Measurements from ENCODE around the gene PRKG2. TPM values are rescaled to one million over a fixed set of nuclear protein-coding genes. Genes with fewer than 3 reads are reported as not detected.
A peak's percentile ranks its signal among the peaks of the same experiment; 100 is the strongest.
"Not testable (repeated sequence)": the region's sequence is repeated elsewhere in the genome, so short reads cannot be mapped to it uniquely, and the experiment has no call there.

Gene PRKG2
- total RNA-seq, 1 donor: 0.72 TPM

GRCh38 chr4:81162752-81163458, 52.1 kb downstream of the PRKG2 start:
- Histone ChIP-seq H4K20me1 (ENCODE audit: insufficient read depth, low read length) (no peaks in the 10 kb centered on the region), H3K27me3 (ENCODE audit: insufficient read depth, low read length) (no peaks in the 10 kb centered on the region), H3K36me3 (ENCODE audit: insufficient read depth, low read length) (no peaks in the 10 kb centered on the region), H3K79me2 (ENCODE audit: insufficient read depth, low read length) (no peaks in the 10 kb centered on the region), H3K27ac (ENCODE audit: low read depth, low read length) (no peak overlapping the region), H3K4me2 (ENCODE audit: insufficient read depth, low read length) (no peak overlapping the region), H3K4me3 (ENCODE audit: insufficient read depth, low read length) (no peak overlapping the region), H3K9me3 (ENCODE audit: low read depth, low read length) (no peaks in the 10 kb centered on the region), H2AFZ (ENCODE audit: low read length) (no peak overlapping the region), H3K4me1 (ENCODE audit: insufficient read depth, low read length) (peaks cover 2% of the 10 kb centered on the region)
- TF ChIP-seq, protein P1, sequence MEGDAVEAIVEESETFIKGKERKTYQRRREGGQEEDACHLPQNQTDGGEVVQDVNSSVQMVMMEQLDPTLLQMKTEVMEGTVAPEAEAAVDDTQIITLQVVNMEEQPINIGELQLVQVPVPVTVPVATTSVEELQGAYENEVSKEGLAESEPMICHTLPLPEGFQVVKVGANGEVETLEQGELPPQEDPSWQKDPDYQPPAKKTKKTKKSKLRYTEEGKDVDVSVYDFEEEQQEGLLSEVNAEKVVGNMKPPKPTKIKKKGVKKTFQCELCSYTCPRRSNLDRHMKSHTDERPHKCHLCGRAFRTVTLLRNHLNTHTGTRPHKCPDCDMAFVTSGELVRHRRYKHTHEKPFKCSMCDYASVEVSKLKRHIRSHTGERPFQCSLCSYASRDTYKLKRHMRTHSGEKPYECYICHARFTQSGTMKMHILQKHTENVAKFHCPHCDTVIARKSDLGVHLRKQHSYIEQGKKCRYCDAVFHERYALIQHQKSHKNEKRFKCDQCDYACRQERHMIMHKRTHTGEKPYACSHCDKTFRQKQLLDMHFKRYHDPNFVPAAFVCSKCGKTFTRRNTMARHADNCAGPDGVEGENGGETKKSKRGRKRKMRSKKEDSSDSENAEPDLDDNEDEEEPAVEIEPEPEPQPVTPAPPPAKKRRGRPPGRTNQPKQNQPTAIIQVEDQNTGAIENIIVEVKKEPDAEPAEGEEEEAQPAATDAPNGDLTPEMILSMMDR (IDR thresholded peaks at IDR 0.05; ENCODE audit: extremely low read depth, low read depth, low read length): no peak
- DNase-seq (ENCODE audit: insufficient read length, low spot score, missing footprints): peak; percentile 42

- not testable (repeated sequence) for H3K27me3 ChIP-seq (ENCODE audit: insufficient read depth, low read length); H3K9me3 ChIP-seq (ENCODE audit: low read depth, low read length); H3K27ac ChIP-seq (ENCODE audit: low read depth, low read length); H3K79me2 ChIP-seq (ENCODE audit: insufficient read depth, low read length); H3K4me3 ChIP-seq (ENCODE audit: insufficient read depth, low read length); H4K20me1 ChIP-seq (ENCODE audit: insufficient read depth, low read length); H2AFZ ChIP-seq (ENCODE audit: low read length); H3K4me2 ChIP-seq (ENCODE audit: insufficient read depth, low read length); H3K36me3 ChIP-seq (ENCODE audit: insufficient read depth, low read length); DNase-seq (ENCODE audit: insufficient read length, low spot score, missing footprints); H3K4me1 ChIP-seq (ENCODE audit: insufficient read depth, low read length)
Observed at GRCh38 chr4:81153714-81154323, 61.2 kb downstream of the PRKG2 start.

- no peaks in the 10 kb centered on the region for H3K36me3 ChIP-seq (ENCODE audit: insufficient read depth, low read length)
- no peak overlapping the region for H2AFZ ChIP-seq (ENCODE audit: low read length)
- H3K9me3 ChIP-seq (ENCODE audit: low read depth, low read length): no peaks in the 10 kb centered on the region
- H3K27ac ChIP-seq (ENCODE audit: low read depth, low read length): no peak overlapping the region
- TF ChIP-seq, protein P1 (IDR thresholded peaks at IDR 0.05; ENCODE audit: extremely low read depth, low read depth, low read length): no peak
- H3K4me1 ChIP-seq (ENCODE audit: insufficient read depth, low read length): no peaks in the 10 kb centered on the region
- no peaks in the 10 kb centered on the region for H3K27me3 ChIP-seq (ENCODE audit: insufficient read depth, low read length)
- no peak overlapping the region for H3K4me2 ChIP-seq (ENCODE audit: insufficient read depth, low read length)
- peak; percentile 44 for DNase-seq (ENCODE audit: insufficient read length, low spot score, missing footprints)
- H3K4me3 ChIP-seq (ENCODE audit: insufficient read depth, low read length): no peak overlapping the region
- H4K20me1 ChIP-seq (ENCODE audit: insufficient read depth, low read length): no peaks in the 10 kb centered on the region
- no peaks in the 10 kb centered on the region for H3K79me2 ChIP-seq (ENCODE audit: insufficient read depth, low read length)
Observed at GRCh38 chr4:81152839-81153713, 61.9 kb downstream of the PRKG2 start.

- Histone ChIP-seq H3K27me3 (ENCODE audit: insufficient read depth, low read length) (no peaks in the 10 kb centered on the region), H3K9me3 (ENCODE audit: low read depth, low read length) (no peaks in the 10 kb centered on the region), H3K4me3 (ENCODE audit: insufficient read depth, low read length) (no peak overlapping the region), H4K20me1 (ENCODE audit: insufficient read depth, low read length) (no peaks in the 10 kb centered on the region), H3K27ac (ENCODE audit: low read depth, low read length) (no peak overlapping the region), H3K36me3 (ENCODE audit: insufficient read depth, low read length) (no peaks in the 10 kb centered on the region), H3K79me2 (ENCODE audit: insufficient read depth, low read length) (no peaks in the 10 kb centered on the region), H3K4me1 (ENCODE audit: insufficient read depth, low read length) (no peaks in the 10 kb centered on the region), H2AFZ (ENCODE audit: low read length) (no peak overlapping the region), H3K4me2 (ENCODE audit: insufficient read depth, low read length) (no peak overlapping the region)
- DNase-seq (ENCODE audit: insufficient read length, low spot score, missing footprints): no peak
- TF ChIP-seq, protein P1 (IDR thresholded peaks at IDR 0.05; ENCODE audit: extremely low read depth, low read depth, low read length): no peak
Observed at GRCh38 chr4:81149976-81150375, 65.0 kb downstream of the PRKG2 start.
